Thymus (tissue), 11 donors: ENCODE results near the gene ANKRD44. TPM values are rescaled to one million over a fixed set of nuclear protein-coding genes. Genes with fewer than 3 reads are reported as not detected.
A peak's percentile ranks its signal among the peaks of the same experiment; 100 is the strongest.

ENCODE experiments used
- DNase-seq, 9 donors: peaks; one replicate each; pipeline ENCODE4 v3.0.0-alpha.2; 2013; ENCODE audit warnings: low spot score in 9 of 9, low read depth in 6 of 9, missing footprints in 1 of 9
- H3K27ac ChIP-seq, 2 donors: one replicate each; pipeline ENCODE4 v1.5.1; 2013; ENCODE audit warnings: control low read depth in 1 of 2, low read depth in 1 of 2, low read length in 1 of 2, mild to moderate bottlenecking in 1 of 2, moderate library complexity in 1 of 2
- H3K27me3 ChIP-seq, 2 donors: one replicate each; pipeline ENCODE4 v1.5.1; 2013; ENCODE audit warnings: low read length in 1 of 2; ENCODE audit not compliant: control insufficient read depth in 2 of 2, insufficient read depth in 1 of 2
- H3K36me3 ChIP-seq, 2 donors: one replicate each; pipeline ENCODE4 v1.5.1; 2013; ENCODE audit warnings: low read length in 1 of 2, mild to moderate bottlenecking in 1 of 2, moderate library complexity in 1 of 2; ENCODE audit not compliant: control insufficient read depth in 2 of 2, insufficient read depth in 2 of 2
- H3K4me1 ChIP-seq, 2 donors: one replicate each; pipeline ENCODE4 v1.5.1; 2013; ENCODE audit warnings: low read length in 2 of 2; ENCODE audit not compliant: control insufficient read depth in 2 of 2, insufficient read depth in 2 of 2
- H3K4me3 ChIP-seq, 2 donors: one replicate each; pipeline ENCODE4 v1.5.1; 2013; ENCODE audit warnings: low read length in 2 of 2, control low read depth in 1 of 2, mild to moderate bottlenecking in 1 of 2
- H3K9me3 ChIP-seq, 2 donors: one replicate each; pipeline ENCODE4 v1.5.1; 2013; ENCODE audit warnings: low read length in 1 of 2, mild to moderate bottlenecking in 1 of 2; ENCODE audit not compliant: control insufficient read depth in 2 of 2, insufficient read depth in 1 of 2
- WGBS: extraction: QIAGEN DNeasy Blood & Tissue Kit; methylation state at CpG from one replicate; pipeline ENCODE4 v1.1.7; 2013; 5-methylcytosine and 5-hydroxymethylcytosine counted together
- polyA plus RNA-seq: library from polyadenylated mRNA; stranded (reverse); fragments of 200-250 nt; gene quantifications from one replicate; pipeline ENCODE4 v1.2.3, GENCODE V29; 2013
- total RNA-seq: library from RNA; stranded (reverse); fragments of 120-200 nt; gene quantifications from one replicate; pipeline ENCODE4 v1.2.4, GENCODE V29; 2013
- donor health status: healthy.

The ANKRD44 gene
- total and polyA plus RNA-seq, 2 donors: 25.2 to 72.9 TPM

DNA sequence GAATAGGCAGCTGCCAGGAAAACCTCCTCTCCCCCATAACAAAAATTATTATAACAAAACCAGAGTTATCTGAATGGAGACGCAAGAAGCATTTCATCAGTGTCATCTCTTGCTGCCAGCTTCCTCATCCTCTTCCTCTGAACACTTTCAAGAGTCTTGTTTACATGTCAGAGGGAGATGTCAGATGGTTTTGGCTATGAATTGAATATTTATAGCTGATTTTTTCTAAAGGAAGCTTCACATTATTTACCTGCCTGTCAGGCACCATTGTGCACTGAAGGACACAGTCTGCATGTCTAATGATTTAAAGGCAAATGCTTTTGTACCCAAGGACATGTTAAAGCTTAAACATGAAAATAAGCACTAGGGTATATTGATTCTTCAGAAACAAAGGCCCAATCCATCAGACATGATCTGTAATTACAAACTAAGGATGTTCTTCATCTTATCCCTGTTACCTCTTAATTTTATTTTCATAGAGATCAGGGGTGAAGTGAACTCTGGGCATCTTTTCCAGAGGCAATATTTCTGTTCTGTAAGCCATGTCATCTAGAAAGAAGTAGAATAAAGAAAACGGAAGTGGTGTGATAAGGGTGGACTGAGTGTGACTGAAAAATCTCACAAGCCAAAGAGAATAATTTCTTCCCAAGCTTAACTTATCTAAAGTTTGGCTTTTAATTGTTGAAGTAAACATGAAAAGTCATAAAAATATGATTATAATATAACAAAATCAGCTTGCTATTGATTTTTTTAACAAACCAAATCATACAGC, 168.7 kb downstream of the ANKRD44 start:
- DNase-seq: no peak
- 72% methylated on average over 2 of the region's 2 CpGs for WGBS
- no peaks in the 10 kb centered on the region for H3K27me3 ChIP-seq
- H3K4me1 ChIP-seq: peaks cover 19 to 42% of the 10 kb centered on the region in 2 donors
- H3K4me3 ChIP-seq: no peak overlapping the region
- H3K27ac ChIP-seq: peak overlapping the region in 1 of 2 donors; percentile 6
- no peaks in the 10 kb centered on the region for H3K9me3 ChIP-seq
- no peaks in the 10 kb centered on the region for H3K36me3 ChIP-seq

DNA sequence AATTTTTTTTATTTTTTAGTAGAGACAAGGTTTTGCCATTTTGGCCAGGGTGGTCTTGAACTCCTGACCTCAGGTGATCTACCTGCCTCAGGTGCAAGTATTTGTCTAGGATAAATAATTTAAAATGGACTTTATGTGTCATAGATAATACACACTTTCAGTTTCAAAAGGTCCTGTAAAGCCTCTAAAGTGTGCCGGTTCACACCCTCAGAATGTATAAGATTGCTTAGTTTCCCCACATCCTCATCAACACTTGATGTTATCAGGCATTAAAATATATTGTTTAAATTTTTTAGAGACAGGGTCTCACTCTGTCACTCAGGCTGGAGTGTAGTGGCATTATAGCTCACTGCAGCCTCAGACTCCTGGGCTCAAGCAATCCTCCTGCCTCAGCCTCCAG, 170.5 kb downstream of the ANKRD44 start:
- no peak overlapping the region for H3K27ac ChIP-seq
- H3K4me3 ChIP-seq: no peak overlapping the region
- no peaks in the 10 kb centered on the region for H3K27me3 ChIP-seq
- H3K36me3 ChIP-seq: peaks cover 12 to 15% of the 10 kb centered on the region in 2 donors
- 84% methylated on average over 1 of the region's 1 CpG for WGBS
- H3K4me1 ChIP-seq: peaks cover 14 to 35% of the 10 kb centered on the region in 2 donors
- DNase-seq: no peak
- H3K9me3 ChIP-seq: no peaks in the 10 kb centered on the region

DNA sequence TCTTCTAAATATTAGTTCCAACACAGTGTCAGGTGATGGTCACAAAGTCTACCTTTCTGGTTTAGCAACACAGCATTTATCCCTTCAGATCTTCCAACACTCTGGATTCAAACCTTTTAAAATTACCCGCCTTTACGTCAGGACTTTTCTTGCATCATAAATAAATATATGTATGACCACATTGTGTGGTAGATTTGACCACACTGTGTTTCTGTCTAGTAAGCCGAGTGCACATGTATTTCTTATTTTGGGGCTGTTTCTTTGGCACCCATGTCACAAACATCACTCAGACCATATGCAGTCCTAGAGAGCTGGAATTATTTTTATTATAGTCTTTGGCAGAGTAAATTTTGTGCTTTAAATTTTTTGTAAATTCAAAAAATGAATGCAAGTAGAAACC, 172.1 kb downstream of the ANKRD44 start:
- 97% methylated on average over 3 of the region's 3 CpGs for WGBS
- DNase-seq: no peak
- H3K9me3 ChIP-seq: no peaks in the 10 kb centered on the region
- H3K36me3 ChIP-seq: peaks cover 15 to 21% of the 10 kb centered on the region in 2 donors
- no peak overlapping the region for H3K4me3 ChIP-seq
- no peaks in the 10 kb centered on the region for H3K27me3 ChIP-seq
- H3K27ac ChIP-seq: no peak overlapping the region
- H3K4me1 ChIP-seq: peaks cover 2 to 21% of the 10 kb centered on the region in 2 donors

DNA sequence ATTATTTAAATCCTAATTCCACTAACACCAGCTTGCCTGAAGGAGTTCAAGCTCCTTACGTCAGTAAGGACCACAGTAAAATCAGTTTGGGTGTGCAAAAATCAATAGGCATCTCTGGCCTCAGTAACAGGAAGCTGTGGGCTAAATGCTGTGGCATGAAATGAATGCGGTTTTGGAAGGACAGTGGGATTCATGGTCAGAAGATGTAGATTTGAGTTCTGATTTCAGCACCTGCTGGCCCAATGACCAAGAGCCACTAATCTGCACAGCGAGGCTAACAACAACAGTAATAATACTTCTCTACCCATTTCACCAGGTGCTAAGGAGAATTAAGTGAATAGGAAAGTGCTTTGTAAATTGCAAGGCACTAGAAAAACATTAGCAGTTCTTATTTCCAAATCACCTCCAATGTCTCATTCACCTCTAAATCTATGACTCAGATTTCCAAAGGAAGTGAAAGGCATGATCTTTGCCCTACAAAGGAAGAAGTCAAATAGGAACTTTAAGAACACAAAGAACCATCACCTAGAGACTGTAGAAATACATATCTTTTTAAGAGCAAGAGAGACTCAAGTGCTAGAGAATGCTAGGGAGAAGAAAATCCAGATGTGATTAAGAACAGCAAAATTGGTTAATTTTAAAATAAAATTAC, 172.6 kb downstream of the ANKRD44 start:
- 69% methylated on average over 3 of the region's 3 CpGs for WGBS
- Histone ChIP-seq H3K36me3 (peaks cover 18 to 23% of the 10 kb centered on the region in 2 donors), H3K27ac (no peak overlapping the region), H3K9me3 (no peaks in the 10 kb centered on the region), H3K27me3 (no peaks in the 10 kb centered on the region), H3K4me1 (peaks cover 2 to 21% of the 10 kb centered on the region in 2 donors), H3K4me3 (no peak overlapping the region)
- DNase-seq: no peak

DNA sequence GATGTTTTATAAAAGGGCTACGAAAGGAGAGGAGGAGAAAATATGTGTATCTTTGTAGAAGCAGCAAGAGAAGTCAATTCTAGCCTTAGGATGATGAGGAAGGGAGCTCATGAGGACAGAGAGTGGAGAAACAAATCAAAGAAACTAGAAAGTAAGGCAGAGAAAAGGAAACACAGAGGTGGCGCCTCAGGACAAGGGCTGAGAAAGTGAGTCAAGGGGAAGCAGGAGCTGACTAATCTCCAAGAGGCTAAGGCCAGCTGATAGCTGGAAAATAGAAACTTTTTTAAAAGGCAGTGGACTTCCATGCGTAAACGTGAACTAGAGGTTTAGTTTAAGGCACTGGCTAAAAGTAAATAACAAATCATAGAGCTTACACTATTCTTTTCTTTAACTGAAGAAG, 173.3 kb downstream of the ANKRD44 start:
- H3K4me1 ChIP-seq: peaks cover 2 to 21% of the 10 kb centered on the region in 2 donors
- no peak overlapping the region for H3K27ac ChIP-seq
- H3K27me3 ChIP-seq: no peaks in the 10 kb centered on the region
- peaks cover 19 to 28% of the 10 kb centered on the region in 2 donors for H3K36me3 ChIP-seq
- no peak overlapping the region for H3K4me3 ChIP-seq
- WGBS: 93% methylated on average over 4 of the region's 4 CpGs
- H3K9me3 ChIP-seq: no peaks in the 10 kb centered on the region
- DNase-seq: no peak

DNA sequence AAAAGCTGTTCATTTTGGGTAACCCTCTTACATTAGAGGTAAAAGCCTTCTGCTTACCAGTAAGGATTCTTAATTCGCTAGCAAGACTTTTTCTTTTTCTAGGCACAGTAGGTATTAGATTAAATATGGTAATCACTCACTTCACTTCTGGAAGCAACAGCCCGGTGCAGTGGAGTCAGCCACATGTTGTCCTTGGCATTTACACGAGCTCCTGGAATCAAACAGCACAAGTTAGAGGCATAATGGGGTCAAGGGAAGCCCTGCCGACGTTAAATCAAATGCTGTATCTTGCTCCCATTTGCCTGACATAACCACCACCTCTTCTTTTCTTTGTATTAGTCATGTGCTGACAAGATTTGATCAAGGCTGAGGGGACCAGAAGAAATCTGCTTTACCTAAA, 174.1 kb downstream of the ANKRD44 start:
- Histone ChIP-seq H3K9me3 (no peaks in the 10 kb centered on the region), H3K27ac (no peak overlapping the region), H3K4me1 (peaks cover 2 to 20% of the 10 kb centered on the region in 2 donors), H3K27me3 (no peaks in the 10 kb centered on the region), H3K4me3 (no peak overlapping the region), H3K36me3 (peaks cover 19 to 28% of the 10 kb centered on the region in 2 donors)
- 76% methylated on average over 5 of the region's 5 CpGs for WGBS
- DNase-seq: no peak

DNA sequence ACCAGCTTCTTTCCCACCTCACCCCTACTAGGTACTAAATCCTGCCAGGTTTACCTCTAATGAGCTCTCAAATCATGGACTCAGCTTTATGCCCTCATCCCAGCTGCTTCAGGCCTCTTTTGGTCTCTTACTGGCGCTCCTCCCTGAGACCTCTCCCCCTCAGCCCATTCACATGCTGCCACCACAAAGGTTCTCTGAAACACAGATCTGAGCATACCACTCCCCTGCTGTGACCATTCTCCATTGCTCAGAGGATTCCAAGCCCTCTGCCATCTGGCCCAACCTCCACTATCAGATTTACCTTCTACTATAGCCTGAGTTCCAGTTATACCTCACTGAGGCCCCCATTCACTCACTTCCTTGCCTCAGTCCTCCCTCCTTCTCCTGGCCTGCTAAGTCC, 174.8 kb downstream of the ANKRD44 start:
- DNase-seq: no peak
- 98% methylated on average over 1 of the region's 1 CpG for WGBS
- no peaks in the 10 kb centered on the region for H3K9me3 ChIP-seq
- no peak overlapping the region for H3K27ac ChIP-seq
- peaks cover 3 to 24% of the 10 kb centered on the region in 2 donors for H3K4me1 ChIP-seq
- H3K27me3 ChIP-seq: no peaks in the 10 kb centered on the region
- H3K4me3 ChIP-seq: no peak overlapping the region
- peaks cover 19 to 28% of the 10 kb centered on the region in 2 donors for H3K36me3 ChIP-seq

DNA sequence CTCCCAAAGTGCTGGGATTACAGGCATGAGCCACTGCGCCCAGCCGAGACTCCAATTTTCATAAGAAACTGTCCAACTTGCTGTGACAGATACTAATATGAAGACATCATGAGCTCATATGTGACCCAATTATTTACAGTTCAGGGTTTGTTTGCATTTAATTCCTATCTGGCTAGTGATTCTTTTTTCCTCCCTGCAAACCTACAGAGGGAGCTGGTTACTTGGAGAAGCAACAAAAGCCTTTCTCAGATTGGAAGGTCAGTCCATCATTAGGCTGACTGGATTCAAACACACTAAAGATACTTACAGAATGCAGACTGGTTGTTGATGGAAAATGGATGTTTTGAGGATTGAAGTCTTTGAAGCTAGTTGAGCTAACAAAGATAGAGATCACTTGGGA, 176.4 kb downstream of the ANKRD44 start:
- Histone ChIP-seq H3K27me3 (no peaks in the 10 kb centered on the region), H3K4me1 (peaks cover 5 to 23% of the 10 kb centered on the region in 2 donors), H3K27ac (no peak overlapping the region), H3K4me3 (no peak overlapping the region), H3K9me3 (peaks cover 0 to 1% of the 10 kb centered on the region in 2 donors), H3K36me3 (peaks cover 19 to 28% of the 10 kb centered on the region in 2 donors)
- DNase-seq: no peak
- WGBS: 98% methylated on average over 2 of the region's 2 CpGs

DNA sequence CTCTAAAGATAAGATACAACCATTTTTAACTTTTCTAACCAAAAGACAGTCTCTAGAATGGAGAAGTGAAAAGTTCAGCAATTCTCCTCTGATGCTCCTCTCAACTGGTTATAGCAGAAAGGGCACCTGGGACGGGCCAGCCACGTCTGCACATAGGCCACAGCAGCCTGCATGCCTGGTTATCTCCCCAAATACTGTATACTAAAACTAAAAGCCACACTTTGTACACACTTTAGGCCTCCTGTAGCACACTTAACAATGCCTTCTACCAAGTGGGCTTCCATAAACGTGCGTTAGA, 179.1 kb downstream of the ANKRD44 start:
- peak overlapping the region; percentile 23 to 73 for H3K27ac ChIP-seq
- 95% methylated on average over 4 of the region's 4 CpGs for WGBS
- peaks cover 0 to 5% of the 10 kb centered on the region in 2 donors for H3K9me3 ChIP-seq
- H3K4me3 ChIP-seq: no peak overlapping the region
- H3K4me1 ChIP-seq: peaks cover 2 to 15% of the 10 kb centered on the region in 2 donors
- H3K27me3 ChIP-seq: no peaks in the 10 kb centered on the region
- DNase-seq: no peak
- H3K36me3 ChIP-seq: peaks cover 21 to 27% of the 10 kb centered on the region in 2 donors
